ENCODE data around the gene NOD2.

Gene NOD2

GRCh38 chr16:50692999-50693781 is at the start of gene NOD2:
Gene NOD2, plus strand, starts transcription at chr16:50693606. Its CDS starts 5,890 bp downstream, at chr16:50699496.
- no peak for DNase-seq

GRCh38 chr16:50644245-50644644 is 49.2 kb upstream of the NOD2 start:
- DNase-seq: no peak

GRCh38 chr16:50644729-50645128 is 48.7 kb upstream of the NOD2 start:
- DNase-seq: no peak

GRCh38 chr16:50645563-50646220 is 47.7 kb upstream of the NOD2 start:
- DNase-seq: no peak

- no peak for DNase-seq
Observed at GRCh38 chr16:50646345-50646744, 47.1 kb upstream of the NOD2 start.

DNA sequence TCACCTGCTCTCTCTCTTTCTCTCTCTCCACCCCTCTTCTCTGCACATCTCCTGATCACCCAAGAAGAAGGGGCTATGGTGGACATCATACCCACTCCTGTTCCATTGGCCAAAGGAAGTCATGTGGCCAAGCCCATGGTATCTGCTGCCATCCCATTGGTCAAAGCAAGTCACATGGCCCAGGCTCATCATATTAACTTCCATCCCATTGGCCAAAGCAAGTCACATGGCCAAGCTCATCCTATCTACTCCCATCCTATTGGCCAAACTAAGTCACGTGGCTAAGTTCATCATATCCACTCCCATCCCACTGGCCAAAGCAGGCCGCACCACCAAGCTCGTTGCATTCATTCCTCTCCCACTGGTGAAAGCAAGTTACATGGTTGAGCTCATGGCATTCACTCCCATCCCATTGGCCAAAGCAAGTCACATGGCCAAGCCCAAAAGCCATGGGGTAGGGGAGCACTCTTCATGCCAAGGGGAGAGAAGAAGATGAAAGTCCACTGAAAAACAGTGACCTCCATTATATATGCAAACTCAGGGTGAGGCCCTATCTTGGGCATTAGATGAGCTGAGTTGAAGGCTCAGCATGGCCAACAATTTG is 41.5 kb upstream of the NOD2 start:
- no peak for DNase-seq

DNA sequence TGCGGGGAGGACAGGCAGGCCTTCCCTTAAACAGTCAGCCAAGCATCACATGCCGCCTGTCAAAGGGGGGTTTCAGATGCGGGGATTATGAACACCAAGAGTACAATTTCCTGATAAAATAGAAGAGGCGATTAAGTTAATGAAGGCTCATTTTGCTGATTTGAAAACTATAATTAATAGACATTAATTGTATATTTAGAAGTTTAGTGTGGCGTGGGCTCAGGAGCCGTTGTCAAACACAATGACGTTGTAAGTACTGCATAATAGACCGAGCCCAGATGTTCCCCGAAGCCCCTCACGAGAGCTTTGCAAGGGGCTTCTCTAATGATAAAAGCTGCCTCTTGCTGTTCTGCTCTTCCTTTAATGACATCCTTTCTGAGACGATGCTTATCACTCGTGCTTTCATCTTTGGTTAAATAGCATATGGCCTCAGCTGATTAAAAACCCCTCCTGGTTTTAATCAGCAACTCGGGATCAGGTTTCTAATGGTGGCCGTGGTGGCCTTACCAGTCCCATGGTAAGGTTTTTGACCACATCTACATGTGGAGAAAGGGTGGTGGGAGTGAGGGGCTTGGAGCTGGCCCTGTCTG is 40.5 kb upstream of the NOD2 start:
- DNase-seq: no peak

DNA sequence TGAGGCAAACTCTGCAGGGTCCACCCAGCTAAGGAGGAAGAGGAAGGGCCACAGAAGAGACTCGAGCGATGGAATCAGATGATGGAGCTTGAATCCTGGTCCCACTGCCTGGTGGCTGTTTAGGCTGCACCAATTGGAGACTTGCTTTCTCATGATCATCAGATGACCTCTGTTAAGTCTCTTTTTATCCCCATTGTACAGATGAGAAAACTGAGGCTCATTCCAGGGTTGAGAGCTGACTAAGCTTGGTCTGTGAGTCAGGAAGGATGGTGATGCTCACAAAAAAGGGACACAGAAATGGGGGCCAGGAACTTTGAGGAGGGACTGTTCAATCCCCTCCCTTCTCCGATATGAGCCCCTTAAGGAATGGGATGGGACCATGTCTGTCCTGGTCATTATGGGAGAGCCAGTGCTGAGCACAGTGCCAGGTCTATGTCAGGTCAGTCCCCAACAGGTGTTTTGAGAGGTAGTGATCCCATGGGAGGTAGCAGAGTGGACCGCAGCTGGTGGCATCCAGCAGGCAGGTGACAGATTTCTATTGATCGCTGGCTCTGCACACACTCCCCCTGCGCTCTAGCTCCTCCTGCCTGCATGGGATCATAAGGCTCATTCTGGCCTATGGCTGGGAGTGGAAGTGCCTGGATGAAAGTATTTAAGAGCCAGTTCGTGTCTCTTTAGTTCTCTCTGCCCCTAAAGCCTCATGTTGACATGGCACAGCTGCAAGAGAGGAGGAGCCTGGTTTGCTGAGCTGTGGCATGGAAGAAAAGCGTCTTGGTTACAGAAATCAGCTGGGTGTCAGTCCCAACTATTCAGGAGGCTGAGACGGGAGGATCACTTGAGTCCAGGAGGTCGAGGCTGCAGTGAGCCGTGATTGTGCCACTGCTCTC is 39.5 kb upstream of the NOD2 start:
- DNase-seq: no peak

DNA sequence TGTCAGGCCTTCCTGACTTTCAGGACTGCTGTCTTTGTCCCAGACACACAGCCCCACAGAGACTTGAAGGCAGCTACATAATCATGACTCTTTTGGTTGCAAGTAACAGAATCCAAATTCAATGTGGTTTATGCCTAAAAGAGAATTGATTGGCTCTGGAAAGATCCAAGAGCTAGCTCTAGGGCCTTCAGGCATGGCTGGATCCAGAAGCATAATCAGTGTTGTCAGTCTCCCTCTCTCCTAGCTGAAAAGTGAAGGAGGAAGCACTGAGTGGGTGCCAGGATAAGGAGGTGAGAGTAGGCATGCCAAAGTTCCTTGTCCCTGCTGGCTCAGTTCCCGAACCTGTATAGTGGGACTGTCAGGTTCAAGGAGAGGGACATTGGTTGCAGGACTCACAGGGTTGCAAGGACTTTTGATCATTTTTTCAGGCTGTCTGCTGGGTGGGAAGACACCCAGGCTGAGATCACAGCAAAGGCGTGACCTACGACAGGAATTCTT is 37.8 kb upstream of the NOD2 start:
- no peak for DNase-seq

DNA sequence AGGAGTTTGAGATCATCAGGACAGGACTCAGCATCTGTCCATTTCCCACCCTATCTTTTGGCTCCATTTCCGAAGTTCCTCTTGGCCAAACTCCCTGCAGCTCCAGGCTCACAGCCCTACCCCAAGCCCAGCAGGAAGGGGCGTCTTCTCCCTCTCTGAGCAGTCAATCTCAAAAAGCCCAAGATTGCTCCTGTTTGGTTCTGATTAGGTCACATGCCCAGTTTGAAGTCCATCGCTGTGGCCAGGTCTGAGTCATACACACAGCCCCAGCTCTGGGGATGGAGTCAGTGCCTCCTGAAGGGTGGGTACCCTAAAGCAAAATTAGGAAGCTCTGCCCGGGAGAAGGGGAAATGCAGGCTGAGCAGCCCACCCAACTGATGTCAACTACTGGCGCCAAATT is 36.2 kb upstream of the NOD2 start:
- DNase-seq: no peak

GRCh38 chr16:50659806-50660205 is 33.6 kb upstream of the NOD2 start:
- no peak for DNase-seq

- no peak for DNase-seq
Observed at GRCh38 chr16:50662306-50662940, 31.0 kb upstream of the NOD2 start.

DNA sequence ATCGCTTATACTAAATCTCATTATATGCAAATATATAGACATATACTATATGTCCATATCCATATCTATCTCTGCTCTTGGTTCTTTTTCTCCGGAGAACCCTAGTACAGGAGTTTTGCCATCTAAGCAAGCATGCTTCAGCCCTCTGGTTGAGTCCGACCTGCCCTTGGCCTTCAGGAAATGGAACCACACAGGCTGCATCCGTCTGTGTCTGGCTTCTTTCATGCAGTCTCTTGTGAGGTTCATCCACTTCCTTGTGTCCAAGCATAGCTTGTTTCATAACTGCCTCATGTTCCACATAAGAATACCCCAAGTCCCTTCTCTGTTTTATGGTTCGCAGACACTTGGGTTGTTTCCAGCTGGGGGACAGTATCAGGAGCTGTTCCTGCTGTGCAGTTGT is 29.1 kb upstream of the NOD2 start:
- no peak for DNase-seq

DNA sequence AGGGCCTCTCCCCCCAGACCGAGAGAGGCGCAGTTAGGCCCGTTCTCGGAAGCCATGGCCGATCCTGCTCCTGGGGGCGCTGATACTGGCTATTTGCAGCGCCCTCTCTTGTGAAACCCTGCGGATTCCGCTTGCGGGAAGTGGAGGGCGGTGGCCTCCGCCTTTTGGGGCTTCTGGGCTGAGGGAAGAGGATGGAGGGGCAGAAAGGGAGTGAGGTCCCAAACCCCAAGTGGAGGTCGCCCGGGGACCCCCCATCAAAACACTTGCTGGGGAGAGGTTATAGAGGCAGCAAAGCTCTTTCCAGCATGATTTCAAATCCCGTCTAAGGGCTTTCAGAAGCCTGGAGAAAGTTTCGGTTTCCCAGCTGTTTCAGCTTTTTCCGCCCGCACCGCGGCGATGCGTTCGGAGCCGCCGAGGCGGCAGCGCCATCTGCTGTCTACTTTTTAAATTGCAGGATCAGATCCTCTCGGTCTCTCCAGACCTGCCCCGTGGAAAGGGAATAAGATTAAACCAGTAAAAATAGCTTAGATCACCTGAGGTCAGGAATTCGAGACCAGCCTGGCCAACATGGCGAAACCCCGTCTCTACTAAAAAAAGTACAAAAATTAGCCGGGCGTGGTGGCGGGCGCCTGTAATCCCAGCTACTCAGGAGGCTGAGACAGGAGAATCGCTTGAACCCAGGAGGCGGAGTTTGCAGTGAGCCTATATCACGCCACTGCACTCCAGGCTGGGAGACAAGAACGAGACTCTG is 28.1 kb upstream of the NOD2 start:
- DNase-seq: peak; percentile 70

DNA sequence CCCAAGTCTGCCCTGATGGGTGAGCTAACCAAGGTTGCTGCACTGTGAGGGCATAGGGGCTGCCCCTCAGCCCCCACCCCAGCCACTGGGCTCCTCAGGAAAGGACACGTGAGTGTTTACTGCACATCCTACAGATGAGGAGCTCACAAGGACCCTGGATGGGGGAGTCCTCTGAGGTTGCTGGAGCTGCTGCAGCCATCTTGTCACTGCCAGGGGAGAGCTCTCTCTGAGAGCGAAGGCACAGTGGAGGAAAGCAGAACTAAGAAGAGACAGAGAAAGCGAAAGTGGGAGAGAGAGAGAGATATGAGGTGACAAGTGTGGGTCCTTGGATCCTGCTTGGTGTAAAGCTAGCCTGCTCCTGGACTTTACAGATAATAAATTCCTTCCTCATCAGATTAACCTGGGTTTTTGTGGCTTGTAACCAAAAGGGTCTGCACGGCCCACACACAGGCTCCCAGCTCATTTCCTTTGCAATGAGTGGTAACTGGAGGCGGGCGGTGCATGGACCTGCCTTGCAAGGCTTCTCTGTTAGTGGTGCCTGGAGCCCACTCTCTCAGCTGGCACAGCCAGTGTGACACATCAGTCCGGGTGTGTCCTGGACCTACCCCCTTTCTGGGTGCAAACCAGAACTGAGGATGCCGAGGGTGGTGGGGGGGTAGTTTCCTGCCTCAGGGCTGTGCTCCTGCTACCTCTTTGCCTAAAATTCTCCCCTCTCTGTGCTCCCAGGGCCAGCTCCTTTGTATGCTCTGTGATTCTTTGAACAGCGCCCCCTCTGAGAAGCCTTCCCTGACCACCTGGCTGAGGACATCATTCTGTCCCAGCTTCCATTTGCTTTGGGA is 26.5 kb upstream of the NOD2 start:
- DNase-seq: peak; percentile 51

DNA sequence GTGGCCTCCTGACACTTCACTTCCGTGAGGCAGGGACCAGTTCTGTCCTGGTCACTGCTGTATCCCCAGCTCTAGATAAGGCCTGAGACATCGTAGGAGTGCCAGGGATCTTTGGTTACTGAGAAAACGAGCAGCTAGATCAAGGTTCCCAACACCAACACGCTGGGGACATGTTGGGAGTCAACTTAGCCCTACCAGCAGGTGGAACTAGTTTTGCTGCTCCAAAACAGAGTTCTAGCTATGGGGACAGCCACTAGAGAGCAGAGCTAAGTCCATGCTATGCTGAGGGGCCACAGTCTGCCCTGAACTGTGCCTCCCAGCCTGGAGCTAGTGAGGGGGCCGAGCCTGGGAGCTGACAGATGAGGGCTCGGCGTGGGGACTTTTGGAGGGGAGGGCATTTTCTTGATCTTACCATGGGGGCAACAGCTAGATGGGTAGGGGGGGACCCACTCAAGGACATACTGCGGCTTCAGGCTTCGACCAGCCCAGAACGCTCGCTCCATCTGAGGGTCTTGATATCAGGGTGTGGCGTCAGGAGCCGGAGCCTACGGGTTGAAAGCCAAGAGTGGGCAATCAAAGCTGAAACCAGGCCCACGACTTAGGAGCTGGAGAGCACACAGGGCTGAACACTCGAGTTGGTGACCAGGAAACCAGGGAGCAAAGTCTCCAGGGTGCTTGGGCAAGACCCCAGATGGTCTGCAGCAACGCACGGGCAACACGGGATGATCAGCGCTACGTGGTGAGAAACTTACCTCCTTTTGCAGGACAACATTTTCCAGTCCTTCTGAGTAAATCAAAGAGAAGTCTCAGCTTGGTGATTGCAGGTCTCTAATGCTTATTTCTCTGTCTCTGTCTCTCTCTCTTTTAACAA is 25.7 kb upstream of the NOD2 start:
- DNase-seq: no peak

GRCh38 chr16:50668368-50669008 is 24.9 kb upstream of the NOD2 start:
- DNase-seq: no peak

- DNase-seq: no peak
Observed at GRCh38 chr16:50669741-50670140, 23.7 kb upstream of the NOD2 start.

DNA sequence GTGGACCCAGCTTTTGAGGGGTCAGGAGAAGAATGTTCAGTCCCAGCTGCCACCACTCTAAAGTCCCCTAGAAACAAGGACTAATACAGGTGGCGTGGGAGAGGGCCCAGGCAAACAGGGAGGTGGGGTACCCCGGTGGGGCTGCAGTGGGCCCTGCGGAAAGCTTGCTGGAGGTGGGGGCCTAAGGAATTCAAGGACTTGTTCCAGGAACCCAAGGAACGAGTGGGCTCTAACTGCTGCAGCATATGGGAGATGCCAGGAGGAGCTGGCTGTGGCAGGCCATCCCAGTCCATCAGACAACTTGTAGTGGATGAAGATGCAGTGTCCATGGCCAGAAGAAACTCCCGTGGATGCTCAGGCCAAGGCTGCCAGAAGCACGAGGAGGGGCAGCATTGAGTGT is 22.9 kb upstream of the NOD2 start:
- no peak for DNase-seq

Measured in KG1 (cell line).